Measurements from ENCODE around the gene MMP12.
"Not testable (repeated sequence)": the region's sequence is repeated elsewhere in the genome, so short reads cannot be mapped to it uniquely, and the experiment has no call there.

The MMP12 gene

GRCh38 chr11:102874852-102875251 lies at the start of gene MMP12:
Gene MMP12, minus strand, starts transcription at chr11:102874982. Its CDS starts 45 bp downstream, at chr11:102874937.
- no peak for DNase-seq

- DNase-seq, result no peak
Observed at GRCh38 chr11:102921587-102922220, 46.9 kb upstream of the MMP12 start.

GRCh38 chr11:102920118-102920684 lies 45.4 kb upstream of the MMP12 start:
- DNase-seq, result no peak

GRCh38 chr11:102915044-102915375 lies 40.2 kb upstream of the MMP12 start:
- no peak for DNase-seq

GRCh38 chr11:102914238-102915043 lies 39.7 kb upstream of the MMP12 start:
- DNase-seq, result peak in 1 of 2 donors; percentile 3

- no peak for DNase-seq
Observed at GRCh38 chr11:102912482-102912830, 37.7 kb upstream of the MMP12 start.

GRCh38 chr11:102911758-102912481 lies 37.1 kb upstream of the MMP12 start:
- DNase-seq, result no peak

GRCh38 chr11:102905848-102906247 lies 31.1 kb upstream of the MMP12 start:
- not testable (repeated sequence) for DNase-seq

GRCh38 chr11:102903895-102904294 lies 29.1 kb upstream of the MMP12 start:
- DNase-seq, result not testable (repeated sequence)

- no peak for DNase-seq
Observed at GRCh38 chr11:102900346-102900745, 25.6 kb upstream of the MMP12 start.

GRCh38 chr11:102891736-102892135 lies 17.0 kb upstream of the MMP12 start:
- DNase-seq, result no peak

- DNase-seq, result no peak
Observed at GRCh38 chr11:102886999-102887398, 12.2 kb upstream of the MMP12 start.

- DNase-seq, result no peak
Observed at GRCh38 chr11:102883141-102883540, 8.4 kb upstream of the MMP12 start.

GRCh38 chr11:102882389-102883024 lies 7.7 kb upstream of the MMP12 start:
- DNase-seq, result no peak

GRCh38 chr11:102879801-102880200 lies 5.0 kb upstream of the MMP12 start:
- DNase-seq, result no peak

- DNase-seq, result no peak
Observed at GRCh38 chr11:102878595-102878994, 3.8 kb upstream of the MMP12 start.

GRCh38 chr11:102869354-102869964 lies 5.3 kb downstream of the MMP12 start:
- DNase-seq, result not testable (repeated sequence)

- DNase-seq, result no peak
Observed at GRCh38 chr11:102868339-102868738, 6.4 kb downstream of the MMP12 start.

GRCh38 chr11:102864724-102865123 lies 10.1 kb downstream of the MMP12 start:
- DNase-seq, result no peak

- no peak for DNase-seq
Observed at GRCh38 chr11:102853956-102854355, 20.8 kb downstream of the MMP12 start.

GRCh38 chr11:102853055-102853454 lies 21.7 kb downstream of the MMP12 start:
- DNase-seq, result no peak

- DNase-seq, result no peak
Observed at GRCh38 chr11:102850973-102851745, 23.6 kb downstream of the MMP12 start.
